ENCODE data around the gene CCM2L.

DNA sequence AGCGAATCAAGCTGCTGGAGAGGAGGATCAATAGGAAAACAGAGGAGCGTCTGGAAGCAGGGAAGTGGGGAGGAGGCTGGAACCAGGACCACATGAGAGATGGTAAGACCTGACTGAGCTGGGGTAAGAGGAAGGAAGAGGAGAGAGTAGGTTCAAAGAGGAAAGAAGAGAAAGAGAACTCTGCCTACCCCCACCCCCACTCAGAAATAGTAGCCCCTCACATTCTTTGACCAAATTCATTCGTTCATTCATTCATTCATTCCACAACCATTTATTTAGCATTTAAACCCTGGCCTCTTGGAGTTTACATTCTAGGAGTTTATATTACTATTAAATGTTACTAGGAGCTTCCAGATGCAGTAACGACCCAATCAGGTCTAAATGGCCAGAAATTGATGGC is 26.0 kb downstream of the CCM2L start:
- TF ChIP-seq EZH2 (IDR thresholded peaks at IDR 0.05; ENCODE audit: borderline replicate concordance, low read depth, low read length, severe bottlenecking): no peak
- TF ChIP-seq, protein P1, sequence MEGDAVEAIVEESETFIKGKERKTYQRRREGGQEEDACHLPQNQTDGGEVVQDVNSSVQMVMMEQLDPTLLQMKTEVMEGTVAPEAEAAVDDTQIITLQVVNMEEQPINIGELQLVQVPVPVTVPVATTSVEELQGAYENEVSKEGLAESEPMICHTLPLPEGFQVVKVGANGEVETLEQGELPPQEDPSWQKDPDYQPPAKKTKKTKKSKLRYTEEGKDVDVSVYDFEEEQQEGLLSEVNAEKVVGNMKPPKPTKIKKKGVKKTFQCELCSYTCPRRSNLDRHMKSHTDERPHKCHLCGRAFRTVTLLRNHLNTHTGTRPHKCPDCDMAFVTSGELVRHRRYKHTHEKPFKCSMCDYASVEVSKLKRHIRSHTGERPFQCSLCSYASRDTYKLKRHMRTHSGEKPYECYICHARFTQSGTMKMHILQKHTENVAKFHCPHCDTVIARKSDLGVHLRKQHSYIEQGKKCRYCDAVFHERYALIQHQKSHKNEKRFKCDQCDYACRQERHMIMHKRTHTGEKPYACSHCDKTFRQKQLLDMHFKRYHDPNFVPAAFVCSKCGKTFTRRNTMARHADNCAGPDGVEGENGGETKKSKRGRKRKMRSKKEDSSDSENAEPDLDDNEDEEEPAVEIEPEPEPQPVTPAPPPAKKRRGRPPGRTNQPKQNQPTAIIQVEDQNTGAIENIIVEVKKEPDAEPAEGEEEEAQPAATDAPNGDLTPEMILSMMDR (IDR thresholded peaks at IDR 0.05; ENCODE audit: borderline replicate concordance, extremely low read depth, low read length, poor library complexity, severe bottlenecking): no peak
